Stimulated activated CD4-positive, alpha-beta T cell treated with anti-CD3 and anti-CD28 coated beads, Interleukin-4, amount 100 ng/mL, for 48 hours (primary cell): ENCODE data around the gene FBRSL1.
"Not testable (repeated sequence)": the region's sequence is repeated elsewhere in the genome, so short reads cannot be mapped to it uniquely, and the experiment has no call there.

Experiments used
- DNase-seq, 2 donors: peaks; one replicate each; pipeline ENCODE4 v3.0.0-alpha.2; 2020; ENCODE audit warnings: low read depth in 2 of 2

The FBRSL1 gene

DNA sequence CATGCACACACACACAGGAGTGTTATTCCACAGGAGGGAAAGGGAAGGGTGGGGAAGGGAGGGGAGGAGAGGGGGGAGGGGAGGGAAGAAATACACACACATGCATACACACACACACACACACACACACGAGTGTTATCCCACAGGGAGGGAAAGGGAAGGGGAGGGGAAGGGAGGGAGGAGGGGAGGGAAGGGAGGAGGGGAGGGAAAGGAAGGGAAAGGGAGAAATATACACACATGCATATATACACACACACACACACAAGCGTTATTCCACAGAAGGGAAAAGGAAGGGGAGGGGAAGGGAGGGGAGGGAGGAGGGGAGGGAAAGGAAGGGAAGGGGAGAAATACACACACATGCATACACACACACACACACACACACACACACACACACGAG is 19.6 kb upstream of the FBRSL1 start:
- DNase-seq: no peak

- DNase-seq: no peak
Measured at GRCh38 chr12:132471011-132471857, 18.7 kb upstream of the FBRSL1 start.

DNA sequence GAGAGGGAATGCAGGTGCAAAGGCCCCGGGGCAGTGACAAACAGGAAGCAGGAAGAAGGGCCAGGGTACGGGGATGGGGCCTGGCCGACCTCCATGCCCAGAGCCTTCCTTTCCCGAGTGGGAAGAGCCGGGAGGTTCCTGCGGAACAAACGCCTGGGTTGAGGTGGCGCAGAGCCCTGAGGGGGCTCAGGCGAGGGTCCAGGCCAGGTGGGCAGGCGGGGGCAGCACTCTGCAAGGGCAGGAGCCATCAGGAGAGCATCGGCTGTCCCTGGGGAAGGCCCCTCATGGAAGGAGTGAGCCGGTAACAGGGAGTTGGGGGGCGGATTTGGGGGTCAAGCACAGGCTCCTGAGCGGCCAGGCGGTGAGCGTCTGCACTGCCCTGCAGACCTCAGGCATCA is 18.1 kb upstream of the FBRSL1 start:
- no peak for DNase-seq

- no peak for DNase-seq
Measured at GRCh38 chr12:132472386-132472785, 17.6 kb upstream of the FBRSL1 start.

DNA sequence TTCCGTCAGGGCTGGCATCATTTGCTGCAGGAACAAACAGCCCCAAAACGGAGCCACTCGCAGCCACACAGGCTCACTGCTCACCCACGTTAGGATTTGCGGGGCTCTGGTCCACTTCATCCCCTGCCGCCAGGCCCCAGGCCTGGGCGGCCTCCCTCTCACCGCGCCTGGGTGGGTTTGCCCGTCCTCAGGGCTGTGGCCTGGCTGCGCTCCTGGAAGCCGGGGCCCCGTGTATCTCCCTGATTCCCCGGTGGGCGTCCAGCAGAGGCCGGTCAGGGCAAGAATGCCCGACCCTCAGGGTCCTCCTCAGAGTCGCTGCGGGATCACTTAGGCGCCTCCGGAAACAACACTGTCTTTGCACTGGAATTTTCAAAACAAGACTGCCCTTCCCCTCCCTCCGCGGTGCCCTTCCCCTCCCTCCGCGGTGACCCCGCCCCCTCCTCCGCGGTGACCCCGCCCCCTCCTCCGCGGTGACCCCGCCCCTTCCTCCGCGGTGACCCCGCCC is 15.7 kb upstream of the FBRSL1 start:
- DNase-seq: no peak

- not testable (repeated sequence) for DNase-seq
Measured at GRCh38 chr12:132474799-132475303, 15.1 kb upstream of the FBRSL1 start.

DNA sequence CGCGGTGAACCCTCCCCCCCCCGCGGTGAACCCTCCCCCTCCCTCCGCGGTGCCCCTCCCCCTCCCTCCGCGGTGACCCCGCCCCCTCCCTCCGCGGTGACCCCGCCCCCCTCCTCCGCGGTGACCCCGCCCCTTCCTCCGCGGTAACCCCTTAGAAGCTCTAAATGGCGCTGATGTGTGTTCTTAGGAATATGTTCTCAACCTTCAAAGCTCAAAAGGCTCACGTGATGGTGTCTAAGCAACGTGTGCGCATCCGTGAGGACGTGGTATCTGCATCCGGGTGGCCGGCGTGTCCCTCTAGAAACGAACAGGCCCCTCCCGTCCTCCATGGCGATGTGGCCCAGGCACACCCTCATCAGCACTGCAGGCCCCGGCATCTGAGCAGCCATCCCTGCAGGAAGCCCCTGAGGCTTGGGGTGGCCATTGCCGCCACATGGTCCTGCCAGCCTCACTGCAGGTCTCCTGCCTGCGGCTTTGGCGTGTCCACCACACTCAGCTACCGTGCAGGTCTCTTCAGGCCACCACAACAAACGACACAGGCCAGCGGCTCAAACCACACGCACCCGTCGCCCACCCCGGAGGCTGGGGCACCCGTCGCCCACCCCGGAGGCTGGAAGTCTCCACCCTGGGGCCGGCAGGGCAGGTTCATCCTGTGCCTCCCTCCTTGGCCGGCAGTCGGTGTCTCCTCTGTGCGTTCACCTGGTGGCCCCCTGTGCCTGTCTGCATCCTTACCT is 14.5 kb upstream of the FBRSL1 start:
- DNase-seq: no peak

- no peak for DNase-seq
Measured at GRCh38 chr12:132476038-132476414, 13.9 kb upstream of the FBRSL1 start.

DNA sequence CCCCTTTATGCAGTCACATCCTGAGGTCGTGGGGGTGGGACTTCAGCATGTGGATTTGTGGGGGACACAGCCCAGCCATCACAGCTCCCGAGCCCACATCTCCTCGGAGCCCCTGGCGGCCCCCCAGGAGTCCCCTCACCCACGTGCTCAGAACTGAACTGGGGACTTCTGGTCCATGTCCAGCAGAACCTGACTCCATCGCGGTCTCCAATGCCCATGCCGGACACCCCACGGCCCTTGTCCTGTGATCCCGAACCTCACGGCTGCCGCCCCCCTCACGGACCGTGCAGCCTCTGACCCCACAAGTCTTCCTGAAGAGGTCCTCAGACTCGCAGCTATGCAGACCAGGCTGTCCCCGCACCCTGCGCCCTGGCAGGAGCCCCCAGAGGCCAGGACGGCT is 13.5 kb upstream of the FBRSL1 start:
- no peak for DNase-seq

DNA sequence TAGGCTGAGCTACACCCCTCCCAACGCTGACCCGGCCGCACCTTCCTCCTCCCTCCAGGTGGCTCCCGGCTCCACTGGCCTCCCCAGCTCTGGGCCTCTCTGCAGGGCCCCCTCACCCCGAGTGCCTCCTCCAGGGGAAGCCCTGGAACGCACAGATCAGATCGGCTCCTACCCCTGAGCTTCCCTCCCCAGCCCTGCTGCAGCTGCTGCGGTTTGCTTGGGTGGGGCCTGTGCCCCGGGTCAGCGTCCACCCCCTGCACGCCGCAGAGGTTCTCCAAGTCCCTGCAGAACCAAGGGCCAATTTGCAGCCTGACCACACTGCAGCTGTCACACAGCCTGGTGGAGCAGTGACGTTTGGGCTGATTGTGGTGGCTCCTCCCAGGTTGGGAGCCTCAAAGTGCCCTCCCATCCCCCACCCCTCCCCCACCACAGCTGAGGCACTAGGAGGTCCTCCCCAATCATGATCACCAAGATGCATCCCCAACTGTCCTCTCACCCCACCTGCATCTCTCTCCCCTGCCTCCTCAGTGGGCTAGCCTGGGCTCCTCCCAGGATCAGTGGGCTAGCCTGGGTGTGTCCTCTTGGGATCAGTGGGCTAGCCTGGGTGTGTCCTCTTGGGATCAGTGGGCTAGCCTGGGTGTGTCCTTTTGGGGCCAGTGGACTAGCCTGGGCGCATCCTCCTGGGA is 12.8 kb upstream of the FBRSL1 start:
- no peak for DNase-seq

- no peak for DNase-seq
Measured at GRCh38 chr12:132477703-132478432, 12.1 kb upstream of the FBRSL1 start.

GRCh38 chr12:132478433-132478803 is 11.5 kb upstream of the FBRSL1 start:
- no peak for DNase-seq

GRCh38 chr12:132478845-132479244 is 11.1 kb upstream of the FBRSL1 start:
- no peak for DNase-seq

- DNase-seq: no peak
Measured at GRCh38 chr12:132479291-132479690, 10.7 kb upstream of the FBRSL1 start.

DNA sequence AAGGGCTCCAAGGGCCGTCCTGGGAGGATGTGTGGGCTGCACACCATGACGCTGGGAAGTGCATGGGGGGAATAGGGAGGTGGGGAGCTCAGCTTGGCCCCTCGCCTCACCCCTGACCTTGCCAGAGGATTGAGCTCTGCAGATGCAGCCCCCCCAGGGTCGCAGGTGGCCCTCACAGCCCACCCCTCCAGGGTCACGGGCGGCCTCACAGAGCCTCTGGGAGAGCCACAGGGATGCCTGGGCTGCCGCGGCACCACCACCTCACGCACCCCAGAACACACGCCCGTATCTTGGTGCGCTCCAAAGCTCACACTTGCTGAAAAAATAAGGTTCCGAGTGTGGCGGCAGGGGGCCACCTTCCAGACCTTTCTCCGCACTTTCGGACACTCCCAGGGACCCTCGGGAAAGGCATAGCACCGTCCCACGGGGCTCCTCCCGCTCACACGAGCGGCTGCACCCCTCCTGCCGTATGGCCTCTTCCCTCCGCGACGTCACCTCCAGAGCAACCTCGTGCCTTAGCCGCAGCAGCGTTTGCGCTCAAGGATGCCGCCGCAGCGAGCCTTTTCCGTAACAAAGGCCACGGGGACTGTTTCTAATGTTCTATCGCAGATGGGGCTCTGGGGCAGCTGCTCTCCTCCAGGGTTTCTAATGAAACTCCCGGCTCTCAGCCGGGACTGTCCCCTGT is 9.9 kb upstream of the FBRSL1 start:
- no peak for DNase-seq

GRCh38 chr12:132480623-132481132 is 9.3 kb upstream of the FBRSL1 start:
- no peak for DNase-seq

- DNase-seq: no peak
Measured at GRCh38 chr12:132481345-132481744, 8.6 kb upstream of the FBRSL1 start.

- no peak for DNase-seq
Measured at GRCh38 chr12:132481771-132482745, 7.9 kb upstream of the FBRSL1 start.

DNA sequence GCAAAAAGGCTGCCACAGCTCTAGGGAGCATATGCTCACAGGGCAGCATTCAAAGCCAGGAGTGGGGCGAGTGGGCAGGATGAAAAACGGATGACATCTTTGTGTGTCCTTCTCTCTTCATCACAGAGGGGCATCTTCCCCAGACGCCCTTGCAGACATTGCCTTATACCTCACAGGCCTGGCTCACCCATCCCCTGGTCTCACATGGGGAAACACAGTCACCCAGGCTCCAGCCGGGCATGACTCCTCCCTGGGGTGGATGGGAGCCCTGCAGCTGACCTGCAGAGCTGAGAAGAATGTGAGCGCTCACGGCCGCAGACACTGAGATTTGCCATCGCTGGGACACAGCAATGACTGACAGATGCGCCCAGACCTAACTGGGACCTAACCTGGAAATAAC is 7.2 kb upstream of the FBRSL1 start:
- DNase-seq: no peak

DNA sequence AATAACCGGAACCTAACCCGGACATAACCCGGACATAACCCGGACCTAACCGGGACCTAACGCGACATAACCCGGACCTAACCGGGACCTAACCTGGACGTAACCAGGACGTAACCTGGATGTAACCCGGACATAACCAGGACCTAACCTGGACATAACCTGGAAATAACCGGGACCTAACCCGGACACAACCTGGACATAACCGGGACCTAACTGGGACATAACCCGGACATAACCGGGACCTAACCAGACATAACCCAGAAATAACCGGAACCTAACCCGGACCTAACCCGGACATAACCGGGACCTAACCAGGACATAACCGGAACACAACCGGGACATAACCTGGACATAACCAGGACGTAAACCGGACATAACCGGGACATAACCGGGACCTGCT is 6.7 kb upstream of the FBRSL1 start:
- no peak for DNase-seq
